ENCODE measurements around the gene PRR36. TPM values are rescaled to one million over a fixed set of nuclear protein-coding genes. Genes with fewer than 3 reads are reported as not detected.

Gene PRR36
- total RNA-seq, 4 donors from 2014 or later = 0.16 TPM; not detected in 3

GRCh38 chr19:7846155-7846646 is 28.0 kb downstream of the PRR36 start:
- in situ Hi-C loops (cut with MboI; ENCODE audit: low pct_ligation_motif_present in 1 of 4, low pct_unique_long_range_greater_than_20kb in 1 of 4, low sequenced_read_pairs in 3 of 4) = no loop called here
- intact Hi-C loops (cut with DNase I; ENCODE audit: low total_unique reads) = no loop called here
- Histone ChIP-seq H3K4me1 (no peaks in the 10 kb centered on the region), H3K9me3 (no peaks in the 10 kb centered on the region), H3K36me3 (no peaks in the 10 kb centered on the region), H3K27ac (no peak overlapping the region), H3K4me3 (no peak overlapping the region), H3K27me3 (no peaks in the 10 kb centered on the region)
- 93% methylated on average over 14 of the region's 19 CpGs; no CpG with 5 or more reads in 1 of the 2 donors for WGBS, 2 donors (ENCODE audit: low coverage in 1 of 2)
- no peak for TF ChIP-seq POLR2A (IDR thresholded peaks at IDR 0.05)
- no peak for TF ChIP-seq EP300 (IDR thresholded peaks at IDR 0.05; ENCODE audit: low read depth)
- no peak for TF ChIP-seq POLR2AphosphoS5 (IDR thresholded peaks at IDR 0.05)
- TF ChIP-seq, protein P1, sequence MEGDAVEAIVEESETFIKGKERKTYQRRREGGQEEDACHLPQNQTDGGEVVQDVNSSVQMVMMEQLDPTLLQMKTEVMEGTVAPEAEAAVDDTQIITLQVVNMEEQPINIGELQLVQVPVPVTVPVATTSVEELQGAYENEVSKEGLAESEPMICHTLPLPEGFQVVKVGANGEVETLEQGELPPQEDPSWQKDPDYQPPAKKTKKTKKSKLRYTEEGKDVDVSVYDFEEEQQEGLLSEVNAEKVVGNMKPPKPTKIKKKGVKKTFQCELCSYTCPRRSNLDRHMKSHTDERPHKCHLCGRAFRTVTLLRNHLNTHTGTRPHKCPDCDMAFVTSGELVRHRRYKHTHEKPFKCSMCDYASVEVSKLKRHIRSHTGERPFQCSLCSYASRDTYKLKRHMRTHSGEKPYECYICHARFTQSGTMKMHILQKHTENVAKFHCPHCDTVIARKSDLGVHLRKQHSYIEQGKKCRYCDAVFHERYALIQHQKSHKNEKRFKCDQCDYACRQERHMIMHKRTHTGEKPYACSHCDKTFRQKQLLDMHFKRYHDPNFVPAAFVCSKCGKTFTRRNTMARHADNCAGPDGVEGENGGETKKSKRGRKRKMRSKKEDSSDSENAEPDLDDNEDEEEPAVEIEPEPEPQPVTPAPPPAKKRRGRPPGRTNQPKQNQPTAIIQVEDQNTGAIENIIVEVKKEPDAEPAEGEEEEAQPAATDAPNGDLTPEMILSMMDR (IDR thresholded peaks at IDR 0.05) = no peak
- no peak for DNase-seq

DNA sequence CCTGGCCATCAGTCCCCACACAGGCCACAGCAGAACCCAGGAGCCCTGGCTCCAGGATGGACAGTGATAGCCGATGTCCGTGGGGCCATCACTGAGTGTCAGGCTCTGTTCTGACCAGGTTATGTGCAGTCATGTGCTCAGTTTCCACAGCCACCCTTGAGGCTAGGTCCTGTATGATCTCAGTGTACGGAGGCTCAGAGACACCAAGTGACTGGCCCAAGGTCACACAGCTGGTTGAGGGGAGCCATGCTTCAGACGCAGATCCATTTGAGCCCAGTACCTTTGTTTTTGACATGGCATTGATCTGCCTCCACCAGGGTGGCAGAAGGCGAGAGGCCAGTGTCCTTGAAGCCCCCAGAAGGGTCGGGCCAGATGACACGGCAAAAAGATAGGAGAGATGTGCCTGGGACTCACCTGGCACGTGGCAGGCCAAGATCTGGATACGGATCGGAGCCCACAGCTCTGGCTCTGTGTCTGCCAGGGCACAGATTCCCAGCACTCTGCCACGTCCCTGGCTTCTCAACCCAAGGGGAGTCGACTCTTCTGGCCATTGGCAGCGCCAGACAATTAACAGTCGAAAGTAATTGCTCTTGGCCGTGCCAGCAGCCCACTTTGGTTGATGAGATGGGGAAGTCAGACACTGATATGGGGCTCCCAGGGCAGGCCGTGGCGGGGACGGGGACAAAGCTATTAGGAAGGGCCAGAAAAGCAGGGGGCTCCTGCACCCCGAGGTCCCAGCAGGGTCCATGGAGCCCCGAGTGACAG is 28.6 kb downstream of the PRR36 start:
- intact Hi-C loops (cut with DNase I; ENCODE audit: low total_unique reads) = no loop called here
- DNase-seq = no peak
- no peaks in the 10 kb centered on the region for H3K9me3 ChIP-seq
- no peaks in the 10 kb centered on the region for H3K27me3 ChIP-seq
- H3K4me3 ChIP-seq = no peak overlapping the region
- TF ChIP-seq EP300 (IDR thresholded peaks at IDR 0.05; ENCODE audit: low read depth) (no peak), POLR2A (IDR thresholded peaks at IDR 0.05) (no peak), POLR2AphosphoS5 (IDR thresholded peaks at IDR 0.05) (no peak)
- TF ChIP-seq, protein P1 (IDR thresholded peaks at IDR 0.05) = no peak
- in situ Hi-C loops (cut with MboI; ENCODE audit: low pct_ligation_motif_present in 1 of 4, low pct_unique_long_range_greater_than_20kb in 1 of 4, low sequenced_read_pairs in 3 of 4) = no loop called here
- H3K27ac ChIP-seq = no peak overlapping the region
- no peaks in the 10 kb centered on the region for H3K36me3 ChIP-seq
- no peaks in the 10 kb centered on the region for H3K4me1 ChIP-seq
- WGBS, 2 donors (ENCODE audit: low coverage in 1 of 2) = 94% methylated on average over 16 of the region's 20 CpGs; no CpG with 5 or more reads in 1 of the 2 donors

GRCh38 chr19:7844951-7845350 is 29.2 kb downstream of the PRR36 start:
- intact Hi-C loops (cut with DNase I; ENCODE audit: low total_unique reads) (no loop called here), in situ Hi-C loops (cut with MboI; ENCODE audit: low pct_ligation_motif_present in 1 of 4, low pct_unique_long_range_greater_than_20kb in 1 of 4, low sequenced_read_pairs in 3 of 4) (no loop called here)
- Histone ChIP-seq H3K27me3 (no peaks in the 10 kb centered on the region), H3K4me3 (no peak overlapping the region), H3K27ac (no peak overlapping the region), H3K9me3 (no peaks in the 10 kb centered on the region), H3K36me3 (no peaks in the 10 kb centered on the region), H3K4me1 (no peaks in the 10 kb centered on the region)
- DNase-seq = no peak
- WGBS, 2 donors (ENCODE audit: low coverage in 1 of 2) = 86% methylated on average over 10 of the region's 10 CpGs; no CpG with 5 or more reads in 1 of the 2 donors
- TF ChIP-seq POLR2A (IDR thresholded peaks at IDR 0.05) (no peak), POLR2AphosphoS5 (IDR thresholded peaks at IDR 0.05) (no peak), EP300 (IDR thresholded peaks at IDR 0.05; ENCODE audit: low read depth) (no peak)
- TF ChIP-seq, protein P1 (IDR thresholded peaks at IDR 0.05) = no peak

GRCh38 chr19:7844405-7844804 is 29.8 kb downstream of the PRR36 start:
- no peak for DNase-seq

More at GRCh38 chr19:7844405-7844804, 29.8 kb downstream of the PRR36 start:
- Histone ChIP-seq H3K27ac (no peak overlapping the region), H3K4me1 (no peaks in the 10 kb centered on the region), H3K27me3 (no peaks in the 10 kb centered on the region), H3K9me3 (no peaks in the 10 kb centered on the region), H3K36me3 (no peaks in the 10 kb centered on the region), H3K4me3 (no peak overlapping the region)
- intact Hi-C loops (cut with DNase I; ENCODE audit: low total_unique reads) = no loop called here
- in situ Hi-C loops (cut with MboI; ENCODE audit: low pct_ligation_motif_present in 1 of 4, low pct_unique_long_range_greater_than_20kb in 1 of 4, low sequenced_read_pairs in 3 of 4) = no loop called here
- 48 to 79% methylated on average over 3 to 5 of the region's 5 CpGs for WGBS, 2 donors (ENCODE audit: low coverage in 1 of 2)
- TF ChIP-seq POLR2A (IDR thresholded peaks at IDR 0.05) = no peak
- TF ChIP-seq EP300 (IDR thresholded peaks at IDR 0.05; ENCODE audit: low read depth) = no peak
- TF ChIP-seq, protein P1 (IDR thresholded peaks at IDR 0.05) = no peak
- TF ChIP-seq POLR2AphosphoS5 (IDR thresholded peaks at IDR 0.05) = no peak
